NCI-H510A treated with DMSO at 0.1 percent for 48 hours (cell line): Measurements from ENCODE around the gene OVOL1.

Source experiments
- DNase-seq: peaks from one replicate; lab custom pipeline; 2025; lab: John Stamatoyannopoulos, UW

OVOL1 gene

GRCh38 chr11:65791719-65792213 is 4.9 kb downstream of the OVOL1 start:
- DNase-seq = peak; percentile 70

- no peak for DNase-seq
Measured at GRCh38 chr11:65792456-65792855, 5.6 kb downstream of the OVOL1 start.

GRCh38 chr11:65793144-65793581 is 6.3 kb downstream of the OVOL1 start:
- peak; percentile 73 for DNase-seq

GRCh38 chr11:65793625-65794400 is 7.0 kb downstream of the OVOL1 start:
- no peak for DNase-seq

- no peak for DNase-seq
Measured at GRCh38 chr11:65794570-65795510, 8.0 kb downstream of the OVOL1 start.

GRCh38 chr11:65796726-65797601 is 10.1 kb downstream of the OVOL1 start:
- DNase-seq = no peak

- no peak for DNase-seq
Measured at GRCh38 chr11:65797711-65798110, 10.8 kb downstream of the OVOL1 start.

GRCh38 chr11:65798882-65799281 is 12.0 kb downstream of the OVOL1 start:
- DNase-seq = no peak

- no peak for DNase-seq
Measured at GRCh38 chr11:65801153-65801987, 14.5 kb downstream of the OVOL1 start.

GRCh38 chr11:65802841-65803240 is 16.0 kb downstream of the OVOL1 start:
- DNase-seq = no peak

GRCh38 chr11:65803797-65804492 is 17.1 kb downstream of the OVOL1 start:
- DNase-seq = no peak

- no peak for DNase-seq
Measured at GRCh38 chr11:65806979-65807378, 20.1 kb downstream of the OVOL1 start.

GRCh38 chr11:65808744-65809341 is 22.0 kb downstream of the OVOL1 start:
- no peak for DNase-seq

GRCh38 chr11:65809496-65809895 is 22.6 kb downstream of the OVOL1 start:
- DNase-seq = no peak

GRCh38 chr11:65810046-65810868 is 23.4 kb downstream of the OVOL1 start:
- no peak for DNase-seq

- no peak for DNase-seq
Measured at GRCh38 chr11:65811764-65812475, 25.1 kb downstream of the OVOL1 start.

GRCh38 chr11:65814131-65814985 is 27.5 kb downstream of the OVOL1 start:
- no peak for DNase-seq
